NT2/D1 (cell line): ENCODE results near the gene PACSIN2.

ENCODE experiments used
- DNase-seq: peaks from one replicate; pipeline ENCODE4 v3.0.0-alpha.2; 2011; ENCODE audit warnings: low read depth, low spot score
- H3K27me3 ChIP-seq: 2 replicates; pipeline ENCODE4 v1.6.0; 2011; ENCODE audit warnings: mild to moderate bottlenecking; ENCODE audit not compliant: insufficient read length, insufficient read depth
- H3K36me3 ChIP-seq: 2 replicates; pipeline ENCODE4 v1.6.1; 2011; ENCODE audit warnings: mild to moderate bottlenecking, low read length, mixed read lengths; ENCODE audit not compliant: insufficient read depth, insufficient read length
- H3K4me1 ChIP-seq: 2 replicates; pipeline ENCODE4 v1.5.1; 2011; ENCODE audit not compliant: insufficient read depth, insufficient read length
- H3K4me3 ChIP-seq: 2 replicates; pipeline ENCODE4 v1.5.1; 2011; ENCODE audit warnings: low read depth; ENCODE audit not compliant: insufficient read length
- H3K9ac ChIP-seq: 2 replicates; pipeline ENCODE4 v1.6.0; 2011; ENCODE audit warnings: low read depth; ENCODE audit not compliant: insufficient read length
- H3K9me3 ChIP-seq: 2 replicates; pipeline ENCODE4 v1.5.1; 2011; ENCODE audit warnings: mild to moderate bottlenecking, low read length; ENCODE audit not compliant: insufficient read depth
- SUZ12 ChIP-seq: IDR thresholded peaks from 2 replicates; pipeline ENCODE4 v1.6.1; 2011; ENCODE audit not compliant: insufficient read length, insufficient read depth; ENCODE audit errors: extremely low read depth
- YY1 ChIP-seq: IDR thresholded peaks from 2 replicates; pipeline ENCODE4 v1.6.1; 2011; ENCODE audit not compliant: insufficient read length, insufficient read depth
- ZNF274 ChIP-seq: IDR thresholded peaks from 2 replicates; pipeline ENCODE4 v1.6.1; 2011; ENCODE audit warnings: mild to moderate bottlenecking, low read depth, low read length

Gene PACSIN2

GRCh38 chr22:43042101-43042780 lies 27.3 kb upstream of the PACSIN2 start:
- DNase-seq = no peak
- Histone ChIP-seq H3K4me1 (peaks cover 4% of the 10 kb centered on the region), H3K9ac (no peak overlapping the region), H3K27me3 (no peaks in the 10 kb centered on the region), H3K9me3 (no peaks in the 10 kb centered on the region), H3K4me3 (no peak overlapping the region), H3K36me3 (no peaks in the 10 kb centered on the region)
- no peak for TF ChIP-seq ZNF274
- no peak for TF ChIP-seq YY1
- TF ChIP-seq SUZ12 = no peak

DNA sequence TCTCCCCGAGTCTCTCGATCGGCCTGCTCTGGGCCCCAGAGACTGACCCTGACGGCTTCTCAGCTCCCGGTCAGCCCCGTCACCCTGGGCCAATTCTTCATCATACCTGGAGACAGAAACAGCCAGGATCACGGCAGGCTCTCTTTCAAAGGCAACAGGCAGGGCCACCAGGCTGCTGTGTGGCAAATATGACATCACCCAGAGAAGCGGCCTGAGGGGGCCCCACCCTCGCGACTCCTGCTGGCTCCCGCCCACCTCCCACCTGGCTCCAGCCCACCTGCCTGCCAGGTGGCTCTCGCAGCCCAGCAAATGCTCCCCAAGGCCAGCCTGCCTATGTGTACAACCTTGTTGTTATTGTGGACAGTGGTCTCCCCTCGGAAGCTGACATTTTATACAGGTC lies 24.9 kb upstream of the PACSIN2 start:
- Histone ChIP-seq H3K9me3 (no peaks in the 10 kb centered on the region), H3K4me1 (peaks cover 7% of the 10 kb centered on the region), H3K4me3 (no peak overlapping the region), H3K36me3 (no peaks in the 10 kb centered on the region), H3K9ac (no peak overlapping the region), H3K27me3 (no peaks in the 10 kb centered on the region)
- TF ChIP-seq ZNF274 (no peak), SUZ12 (no peak), YY1 (no peak)
- DNase-seq = no peak

GRCh38 chr22:43038325-43038724 lies 23.4 kb upstream of the PACSIN2 start:
- Histone ChIP-seq H3K36me3 (no peaks in the 10 kb centered on the region), H3K9me3 (no peaks in the 10 kb centered on the region), H3K9ac (no peak overlapping the region), H3K4me1 (peaks cover 7% of the 10 kb centered on the region), H3K27me3 (no peaks in the 10 kb centered on the region), H3K4me3 (no peak overlapping the region)
- TF ChIP-seq SUZ12 (no peak), ZNF274 (no peak), YY1 (no peak)
- DNase-seq = no peak

DNA sequence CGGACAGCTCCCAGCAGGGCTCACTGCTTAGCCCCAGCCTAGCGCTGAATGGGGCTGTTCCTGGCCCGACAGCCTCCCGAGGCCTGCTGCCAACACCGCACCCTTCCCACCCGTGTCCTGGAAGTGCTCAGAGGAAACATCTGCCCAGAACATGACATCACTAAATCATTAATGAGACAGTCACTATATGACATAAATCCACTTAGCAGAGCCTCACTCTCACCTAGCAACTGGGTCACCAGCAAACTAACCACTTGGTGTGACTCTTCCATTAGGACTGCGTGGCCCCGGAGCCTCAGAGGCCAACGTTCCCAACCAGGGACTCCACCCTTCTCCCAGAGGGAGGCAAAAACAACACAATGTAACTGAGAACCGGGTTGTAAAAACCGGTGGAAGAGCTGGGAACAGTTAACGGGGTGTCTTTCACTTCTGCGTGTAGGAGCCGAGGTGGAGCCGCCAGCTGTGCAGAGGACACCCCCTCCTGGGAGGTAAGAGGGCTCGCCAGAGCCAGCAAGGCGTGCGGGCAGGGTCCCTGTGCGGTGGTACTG lies 21.4 kb upstream of the PACSIN2 start:
- Histone ChIP-seq H3K9ac (no peak overlapping the region), H3K4me3 (no peak overlapping the region), H3K9me3 (no peaks in the 10 kb centered on the region), H3K27me3 (no peaks in the 10 kb centered on the region), H3K4me1 (peaks cover 5% of the 10 kb centered on the region), H3K36me3 (no peaks in the 10 kb centered on the region)
- DNase-seq = no peak
- TF ChIP-seq SUZ12 (no peak), ZNF274 (no peak), YY1 (no peak)

DNA sequence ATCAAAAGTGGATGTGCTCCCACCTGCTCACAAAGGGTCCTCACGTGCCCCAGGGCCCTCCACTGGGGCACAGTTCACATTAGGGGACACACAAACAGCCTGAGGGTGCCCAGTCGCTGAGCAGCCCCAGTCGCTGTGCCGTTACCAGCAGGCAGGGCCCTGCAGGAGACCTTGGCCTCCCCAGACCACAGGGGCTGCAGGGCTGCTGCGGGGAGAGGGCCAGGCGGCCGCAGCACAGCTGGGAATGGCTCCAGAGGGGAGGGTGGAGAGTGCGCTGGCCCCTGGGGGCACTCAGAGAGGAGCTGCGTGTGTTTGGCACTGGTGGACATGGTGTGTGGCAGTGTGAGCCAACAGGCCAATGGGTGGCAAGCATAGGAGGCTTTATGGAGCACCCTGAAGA lies 20.3 kb upstream of the PACSIN2 start:
- H3K4me1 ChIP-seq = peaks cover 13% of the 10 kb centered on the region
- TF ChIP-seq YY1 = no peak
- H3K4me3 ChIP-seq = no peak overlapping the region
- no peaks in the 10 kb centered on the region for H3K27me3 ChIP-seq
- no peaks in the 10 kb centered on the region for H3K9me3 ChIP-seq
- H3K9ac ChIP-seq = no peak overlapping the region
- H3K36me3 ChIP-seq = no peaks in the 10 kb centered on the region
- DNase-seq = no peak

- no peak overlapping the region for H3K9ac ChIP-seq
- no peaks in the 10 kb centered on the region for H3K36me3 ChIP-seq
- no peaks in the 10 kb centered on the region for H3K27me3 ChIP-seq
- H3K9me3 ChIP-seq = no peaks in the 10 kb centered on the region
- no peak overlapping the region for H3K4me3 ChIP-seq
- TF ChIP-seq YY1 (no peak), ZNF274 (no peak), SUZ12 (no peak)
- no peak for DNase-seq
- peaks cover 13% of the 10 kb centered on the region for H3K4me1 ChIP-seq
Observed at GRCh38 chr22:43031617-43032016, 16.7 kb upstream of the PACSIN2 start.

- H3K9ac ChIP-seq = no peak overlapping the region
- no peak overlapping the region for H3K4me3 ChIP-seq
- peaks cover 7% of the 10 kb centered on the region; the same call in 1 of the 2 replicates for H3K9me3 ChIP-seq
- H3K27me3 ChIP-seq = peaks cover 2% of the 10 kb centered on the region
- H3K4me1 ChIP-seq = peaks cover under 1% of the 10 kb centered on the region
- no peaks in the 10 kb centered on the region for H3K36me3 ChIP-seq
- TF ChIP-seq YY1 (no peak), ZNF274 (no peak), SUZ12 (no peak)
- no peak for DNase-seq
Observed at GRCh38 chr22:43018615-43019014, 3.7 kb upstream of the PACSIN2 start.
